IPS-NIHi11 (cell line): ENCODE data around the gene LHCGR.

Experiments
- DNase-seq: peaks from one replicate; pipeline ENCODE4 v3.0.0; 2012; ENCODE audit warnings: mixed read lengths, low spot score

The LHCGR gene

DNA sequence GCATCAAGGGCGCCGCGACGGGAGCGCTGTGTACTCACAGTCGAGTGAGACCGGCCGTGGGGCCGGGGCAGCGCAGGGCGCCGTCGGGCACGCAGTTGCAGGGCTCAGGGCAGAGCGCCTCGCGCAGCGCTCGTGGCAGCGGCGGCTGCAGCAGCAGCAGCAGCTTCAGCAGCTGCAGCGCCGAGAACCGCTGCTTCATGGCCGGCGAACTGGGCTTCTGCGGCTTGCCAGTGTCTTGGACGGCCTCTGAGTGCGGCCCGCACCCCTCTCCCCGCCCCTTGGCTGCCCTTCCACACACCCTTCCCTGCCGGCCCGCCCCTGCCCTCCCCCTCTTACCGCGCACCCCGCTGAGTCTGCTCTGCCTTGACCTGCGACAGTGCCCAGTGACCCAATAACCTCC, at the start of gene LHCGR:
TSS of gene LHCGR (minus strand) at position 252 of the 400 bp plus-strand sequence. CDS start at position 199, 53 bp downstream.
- peak; percentile 50 for DNase-seq

DNA sequence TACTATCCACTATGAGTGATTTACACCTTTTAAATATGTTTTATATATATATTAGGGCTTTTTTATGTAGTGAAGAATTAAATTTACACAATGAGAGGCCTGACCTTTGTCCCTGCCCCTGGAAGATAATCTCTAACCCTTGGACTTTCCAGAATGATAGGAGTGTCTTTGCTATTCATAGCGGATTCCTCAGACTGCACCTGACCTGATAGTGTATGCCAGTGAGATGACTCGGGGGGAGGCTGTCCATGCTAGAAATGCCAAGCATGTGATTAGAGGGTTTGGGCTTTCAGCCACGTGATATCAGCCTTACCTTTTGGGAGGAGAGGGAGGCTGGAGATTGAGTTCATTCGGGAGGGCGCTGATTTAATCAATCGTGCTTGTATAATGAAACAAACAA, 44.1 kb upstream of the LHCGR start:
- no peak for DNase-seq

DNA sequence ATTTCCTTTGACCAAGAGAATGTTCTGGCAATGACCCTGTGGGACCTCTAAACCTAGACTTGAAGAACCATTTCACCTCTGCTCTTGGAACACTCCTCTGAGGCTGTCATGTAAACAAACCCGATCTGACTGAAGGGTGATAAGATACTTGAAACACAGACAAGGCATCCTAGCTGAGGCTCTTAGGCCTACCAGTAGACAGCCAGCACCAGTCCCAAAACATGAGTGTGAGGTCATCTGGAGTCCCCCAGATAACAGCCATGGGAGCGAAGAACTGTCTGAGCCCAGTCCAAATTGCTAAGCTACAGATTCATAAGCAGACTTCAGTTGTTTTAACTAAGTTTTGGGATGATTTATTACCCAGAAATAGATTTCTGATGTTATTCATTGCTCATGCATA, 39.5 kb upstream of the LHCGR start:
- DNase-seq, result no peak

DNA sequence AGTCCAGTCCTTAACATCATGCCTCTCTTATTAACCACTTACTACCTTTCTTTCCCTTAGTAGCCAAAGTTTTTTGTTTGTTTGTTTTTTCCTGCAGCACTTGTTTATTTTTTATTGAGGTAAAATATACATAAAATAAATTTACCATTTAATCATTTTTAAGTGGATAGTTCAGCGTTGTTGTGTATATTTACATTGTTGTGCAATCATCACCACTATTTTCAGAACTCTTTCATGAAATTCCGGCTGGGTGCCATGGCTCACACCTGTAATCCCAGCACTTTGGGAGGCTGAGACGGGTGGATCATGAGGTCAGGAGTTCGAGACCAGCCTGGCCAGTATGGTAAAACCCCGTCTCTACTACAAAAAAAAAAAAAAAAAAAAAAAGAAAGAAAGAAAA, 38.1 kb upstream of the LHCGR start:
- DNase-seq, result no peak

DNA sequence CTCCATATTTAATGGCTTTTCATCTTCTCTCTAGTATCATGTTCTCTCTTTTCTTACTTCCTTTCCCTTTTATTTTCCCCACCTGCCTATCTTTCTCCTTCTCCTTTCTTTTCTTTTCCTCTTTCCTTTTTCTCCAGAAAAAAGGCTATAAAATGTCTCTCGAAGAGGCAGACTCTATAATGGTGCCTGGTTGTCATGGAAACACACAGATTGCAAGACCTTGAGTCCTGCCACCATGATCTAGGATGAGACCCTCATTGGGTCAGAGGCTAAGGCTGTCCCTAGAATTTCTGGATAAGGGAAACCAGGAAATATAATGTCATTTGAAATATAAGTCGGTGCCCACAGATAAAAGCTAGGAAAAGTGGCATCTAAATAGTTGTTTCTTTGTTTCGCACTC, 36.5 kb upstream of the LHCGR start:
- DNase-seq, result no peak

DNA sequence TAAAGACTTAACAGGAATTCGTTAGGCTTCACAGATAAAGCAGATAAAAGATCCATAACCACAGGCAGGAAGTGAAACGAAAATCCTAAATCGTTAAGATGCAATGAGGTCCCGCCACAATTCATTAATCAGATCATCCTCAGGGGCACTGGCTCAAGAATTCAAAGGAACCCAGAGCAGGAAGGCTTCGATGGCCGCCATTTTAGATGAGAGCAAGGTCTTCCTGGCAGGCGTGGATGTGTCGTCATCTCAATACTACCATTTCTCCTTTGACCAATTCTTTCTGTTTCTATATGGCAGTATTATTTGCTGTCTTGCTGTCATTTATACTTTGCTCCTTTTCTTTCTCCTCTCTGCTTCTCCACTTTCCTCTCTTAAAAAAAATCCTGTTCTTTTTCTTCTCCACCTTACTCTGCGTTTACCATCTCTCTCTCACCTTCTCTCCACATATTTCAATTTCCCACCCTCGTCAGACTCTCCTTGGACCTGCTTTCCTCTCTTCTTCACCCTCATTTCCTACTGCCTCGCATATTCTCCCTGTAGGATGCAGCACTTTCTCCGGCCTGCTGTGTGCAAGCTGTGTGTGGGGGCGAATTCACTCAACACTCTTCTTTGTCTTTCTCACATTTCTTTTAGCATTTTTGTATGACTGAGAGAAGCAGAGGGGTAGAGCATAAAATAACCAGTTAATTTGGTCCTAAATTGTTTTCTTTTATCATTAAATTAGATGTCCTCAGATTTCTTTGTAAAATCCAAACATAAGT, 35.1 kb upstream of the LHCGR start:
- no peak for DNase-seq

DNA sequence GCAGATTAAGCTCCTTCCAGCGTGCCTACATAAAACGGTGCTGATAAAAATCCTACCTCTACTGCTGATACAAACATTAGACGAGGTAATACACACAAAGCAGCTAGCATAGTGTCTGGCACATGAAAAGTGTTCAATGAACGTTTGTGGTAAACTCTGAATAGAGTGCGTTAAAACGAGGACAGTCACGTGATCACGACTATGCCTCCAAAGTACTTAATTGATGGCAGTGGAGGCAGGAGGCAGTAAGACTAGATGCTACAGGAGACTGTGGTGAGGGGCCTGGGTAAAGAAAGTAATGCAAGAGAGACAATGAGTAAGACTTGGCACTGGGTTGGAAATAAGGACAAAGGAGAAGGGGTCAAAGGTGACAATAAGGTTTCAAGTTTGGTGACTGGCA, 32.1 kb upstream of the LHCGR start:
- no peak for DNase-seq

DNA sequence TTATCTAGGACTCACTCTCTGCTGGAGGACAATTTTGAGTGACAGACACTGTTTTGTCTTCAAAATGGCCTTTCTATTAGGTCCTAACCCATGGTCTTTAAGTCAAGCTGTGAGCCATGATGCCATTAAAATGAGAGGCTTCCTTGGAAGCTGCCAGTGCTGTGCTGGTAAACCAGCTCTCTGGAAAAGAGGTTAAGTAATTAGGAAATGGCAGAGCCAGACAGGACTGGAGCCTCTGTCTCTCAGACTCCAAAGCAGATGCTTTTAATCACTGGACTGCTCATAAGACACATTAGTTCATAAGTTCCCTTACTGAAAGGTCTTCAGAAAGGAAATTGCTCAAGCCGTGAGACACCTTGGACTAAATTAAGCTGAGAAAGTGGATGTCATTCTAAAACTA, 25.8 kb upstream of the LHCGR start:
- no peak for DNase-seq

DNA sequence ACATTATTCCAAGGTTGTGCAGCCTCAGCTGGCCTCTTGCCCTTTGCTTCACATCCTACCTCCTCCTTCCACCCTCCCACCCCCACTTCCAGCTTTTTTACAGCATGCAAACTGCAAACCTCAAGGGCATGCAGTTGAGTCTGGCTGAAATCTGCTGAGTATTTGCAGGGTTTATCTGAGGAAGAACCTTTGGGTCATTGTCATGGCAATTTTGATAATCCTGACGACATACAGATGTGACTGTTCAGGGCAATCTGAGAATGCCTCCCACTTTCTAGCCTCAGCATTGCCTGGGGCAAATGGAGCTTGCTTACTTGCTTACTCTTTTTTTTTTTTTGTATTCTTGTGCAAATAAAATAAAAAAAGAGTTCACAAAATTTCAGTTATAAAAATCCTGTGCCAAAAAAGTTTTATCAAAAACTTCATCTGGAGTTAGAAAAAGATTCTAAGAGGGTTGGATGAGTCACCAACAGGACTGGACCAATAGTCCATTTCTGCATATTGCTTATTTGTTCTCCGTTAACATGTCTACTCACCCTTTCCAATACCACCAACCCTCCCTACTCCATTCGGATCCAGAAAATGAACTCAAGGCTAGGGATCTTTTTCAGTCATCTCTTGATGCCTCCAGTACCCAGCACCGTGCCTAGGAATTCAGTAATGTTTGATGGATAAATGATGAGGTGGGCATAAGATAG, 23.6 kb upstream of the LHCGR start:
- no peak for DNase-seq

DNA sequence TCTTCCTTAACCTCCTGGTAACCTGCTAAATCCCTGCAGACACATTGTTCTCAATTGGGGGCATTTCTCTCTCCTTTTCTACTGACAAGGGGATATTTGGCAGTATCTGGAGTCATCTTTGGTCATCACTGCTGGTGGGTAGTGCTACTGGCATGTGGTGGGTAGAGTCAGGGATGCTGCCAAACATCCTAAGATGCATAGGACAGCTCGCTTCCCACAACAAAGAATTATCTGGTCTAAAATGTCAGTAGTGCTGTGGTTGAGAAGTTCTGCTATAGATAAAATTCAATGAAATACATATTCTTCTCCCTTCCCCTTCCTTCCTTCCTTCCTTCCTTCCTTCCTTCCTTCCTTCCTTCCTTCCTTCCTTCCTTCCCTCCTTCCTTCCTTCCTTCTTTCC, 18.7 kb upstream of the LHCGR start:
- DNase-seq, result no peak

DNA sequence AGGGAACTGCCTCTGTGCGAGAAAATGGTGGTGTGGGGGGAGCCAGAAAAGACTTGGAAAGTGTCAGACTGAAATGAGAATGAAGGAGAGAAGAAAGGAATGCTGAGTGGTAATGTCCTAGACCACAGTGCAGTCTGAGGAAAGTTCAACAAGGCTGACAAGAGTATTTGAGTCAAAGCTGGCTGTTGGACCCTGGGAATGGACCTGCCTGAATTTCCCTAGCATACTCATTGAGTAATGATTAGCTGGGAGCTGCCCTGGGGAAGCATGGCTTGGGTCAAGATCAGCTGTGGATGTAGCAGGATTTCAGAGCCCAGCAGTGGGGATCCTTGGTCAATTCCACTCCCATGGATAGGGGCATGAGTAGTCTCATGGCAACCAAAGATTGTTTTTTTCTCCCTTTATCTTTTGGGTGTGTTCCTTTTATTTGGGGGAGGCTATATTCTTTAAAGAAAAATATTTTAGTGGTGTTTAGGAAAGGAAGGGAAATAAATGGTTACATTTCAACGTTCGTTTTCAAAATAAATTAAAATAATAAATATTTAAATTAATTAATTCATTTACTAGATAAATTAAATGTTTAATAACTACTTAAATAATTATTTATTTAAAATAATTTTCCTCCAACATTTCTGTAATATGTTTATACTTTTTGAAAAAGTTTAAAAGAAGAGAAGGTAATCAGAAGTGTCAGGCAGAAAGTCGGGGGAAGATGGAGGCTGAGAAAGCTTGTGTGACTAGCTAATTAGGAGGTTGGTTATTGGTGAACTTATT, 15.9 kb upstream of the LHCGR start:
- no peak for DNase-seq

DNA sequence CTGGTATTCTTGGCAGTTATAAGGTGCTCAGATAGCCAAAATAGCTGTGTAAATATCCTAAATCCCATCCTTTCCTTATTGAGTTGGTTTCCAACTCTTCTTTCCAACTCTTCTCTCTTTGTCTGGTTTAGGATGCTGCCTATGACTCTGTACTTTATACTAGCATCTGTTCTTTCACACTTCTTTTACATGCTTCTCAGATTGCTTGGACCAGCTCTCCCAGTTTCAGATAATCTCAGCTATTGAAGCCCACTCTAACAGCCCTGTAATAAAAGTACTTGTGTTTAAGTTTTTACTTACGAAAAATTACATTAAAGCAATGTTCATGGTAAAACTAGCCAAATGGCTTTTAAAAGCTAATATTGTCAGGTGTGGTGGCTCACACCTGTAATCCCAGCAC, 14.7 kb upstream of the LHCGR start:
- DNase-seq, result no peak

DNA sequence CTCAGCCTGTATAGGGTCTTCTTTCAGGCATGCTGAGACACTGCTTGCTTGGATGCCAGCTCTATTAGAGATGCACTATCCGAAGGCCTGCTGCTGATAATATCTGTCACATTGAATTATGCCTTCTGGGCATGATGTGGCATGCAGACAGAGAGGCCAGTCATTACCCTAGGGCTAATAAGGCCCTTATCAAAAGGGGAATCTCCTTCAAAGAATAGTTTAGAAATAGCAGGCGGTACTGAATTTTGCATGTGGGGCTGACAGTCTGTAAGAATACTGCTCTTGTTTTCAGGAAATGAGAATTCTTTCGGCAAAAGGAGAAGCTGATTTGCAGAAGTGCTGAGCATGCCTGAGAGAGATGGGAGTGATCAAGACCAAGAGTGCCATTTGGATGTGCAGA, 13.1 kb upstream of the LHCGR start:
- no peak for DNase-seq

DNA sequence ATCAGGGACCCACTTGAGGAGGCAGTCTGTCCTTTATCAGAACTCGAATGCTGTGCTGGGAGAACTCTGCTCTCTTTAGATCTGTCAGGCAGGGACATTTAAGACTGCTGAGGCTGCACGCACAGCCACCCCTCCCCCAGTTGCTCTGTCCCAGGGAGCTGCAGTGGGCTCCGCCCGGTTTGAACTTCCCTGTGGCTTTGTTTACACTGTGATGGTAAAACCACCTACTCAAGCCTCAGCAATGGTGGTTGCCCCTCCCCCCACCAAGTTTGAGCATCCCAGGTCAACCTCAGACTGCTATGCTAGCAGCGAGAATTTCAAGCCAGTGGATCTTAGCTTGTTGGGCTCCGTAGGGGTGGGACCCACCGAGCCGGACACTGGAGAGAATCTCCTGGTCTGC, 11.8 kb upstream of the LHCGR start:
- no peak for DNase-seq

DNA sequence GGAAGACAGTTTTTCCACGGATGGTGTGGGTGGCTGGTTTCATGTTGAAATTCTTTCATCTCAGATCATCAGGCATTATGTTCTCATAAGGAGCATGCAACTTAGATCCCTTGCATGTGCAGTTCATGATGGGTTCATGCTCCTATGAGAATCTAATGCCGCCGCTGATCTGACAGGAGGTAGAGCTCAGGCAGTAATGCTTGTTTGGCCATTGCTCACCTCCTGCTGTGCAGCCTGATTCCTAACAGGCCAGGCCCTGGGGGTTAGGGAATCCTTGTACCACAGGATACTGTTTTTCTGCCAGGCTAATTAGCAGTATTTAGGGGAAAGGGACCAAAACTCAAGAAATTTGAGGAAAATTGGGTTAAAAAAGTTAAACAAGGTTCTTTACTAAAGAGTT, 5.3 kb upstream of the LHCGR start:
- no peak for DNase-seq

DNA sequence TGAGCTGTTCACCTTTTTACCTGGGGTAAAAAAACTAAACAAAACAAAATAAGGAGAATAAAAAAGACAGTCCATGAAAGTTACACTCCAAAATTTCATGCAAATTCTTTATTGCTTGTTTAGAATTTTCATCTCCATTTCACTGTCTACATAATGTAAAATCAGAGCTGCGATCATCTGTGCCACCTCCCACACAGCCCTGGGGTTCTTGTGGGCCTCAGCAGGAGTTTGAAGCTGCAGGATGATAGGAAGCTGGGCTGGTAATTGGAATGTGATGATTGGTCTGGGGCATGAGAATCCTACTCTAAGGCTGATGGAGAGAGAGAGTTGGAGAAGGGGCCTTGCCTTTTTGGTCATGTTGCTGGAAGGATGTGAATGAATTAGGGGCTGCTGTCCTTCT, 4.2 kb upstream of the LHCGR start:
- no peak for DNase-seq

DNA sequence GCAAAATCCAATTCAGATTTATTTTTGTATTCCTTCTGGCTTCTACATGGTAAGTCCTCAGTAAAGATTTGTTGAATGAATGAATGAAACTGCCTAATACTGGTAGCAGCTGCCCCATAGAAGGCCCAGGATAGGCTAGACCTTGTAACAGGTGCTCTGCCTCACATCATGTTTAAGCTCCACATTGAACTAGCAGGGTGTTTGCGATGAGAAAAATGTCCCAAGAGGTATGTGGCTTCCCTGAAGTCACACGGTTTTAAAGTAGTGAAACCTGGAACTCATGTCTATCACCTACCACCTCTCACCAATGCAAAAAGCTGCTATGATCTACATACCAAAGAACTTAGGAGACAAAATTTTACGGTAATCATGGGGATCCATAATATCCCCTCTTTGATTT, 765 bp upstream of the LHCGR start:
- no peak for DNase-seq

DNA sequence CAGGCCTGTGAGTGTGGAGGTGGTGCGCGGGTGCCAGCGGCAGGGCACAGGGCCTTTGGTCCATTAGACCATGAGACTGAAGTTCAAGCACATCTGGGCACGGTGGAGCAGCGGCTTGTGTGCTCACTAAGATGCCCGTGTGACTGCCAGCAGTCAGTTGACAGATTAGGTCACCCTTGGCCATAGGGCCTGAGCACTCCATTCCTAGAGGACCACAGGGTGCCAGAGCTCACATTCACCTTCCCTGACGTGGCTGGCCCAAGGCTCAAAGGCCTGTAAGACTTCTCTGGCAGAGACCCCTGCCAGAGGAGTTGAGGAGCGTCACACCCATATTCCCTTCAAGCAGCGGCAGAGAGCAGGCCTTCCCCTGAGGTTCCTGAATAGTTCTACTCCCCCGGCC, 650 bp downstream of the LHCGR start:
- DNase-seq, result no peak

DNA sequence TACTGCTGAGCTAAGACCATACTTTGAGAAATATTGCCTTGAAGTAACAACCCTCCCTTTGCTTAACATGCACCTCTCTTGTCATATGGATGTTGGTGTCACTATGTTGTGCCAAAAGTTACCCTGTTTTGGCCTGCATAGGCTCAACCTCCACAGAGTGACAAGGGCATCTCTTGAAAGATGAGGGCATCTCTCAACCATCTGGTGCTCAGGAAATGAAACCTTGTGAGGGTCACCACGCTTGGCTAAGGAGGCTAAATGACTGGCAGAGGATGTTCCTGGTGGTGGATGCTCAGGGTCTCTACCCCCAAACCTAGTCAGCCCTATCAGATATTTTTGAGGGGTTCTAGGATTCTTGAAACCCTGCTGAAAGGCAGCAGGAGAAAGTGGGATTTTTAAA, 2.3 kb downstream of the LHCGR start:
- no peak for DNase-seq

DNA sequence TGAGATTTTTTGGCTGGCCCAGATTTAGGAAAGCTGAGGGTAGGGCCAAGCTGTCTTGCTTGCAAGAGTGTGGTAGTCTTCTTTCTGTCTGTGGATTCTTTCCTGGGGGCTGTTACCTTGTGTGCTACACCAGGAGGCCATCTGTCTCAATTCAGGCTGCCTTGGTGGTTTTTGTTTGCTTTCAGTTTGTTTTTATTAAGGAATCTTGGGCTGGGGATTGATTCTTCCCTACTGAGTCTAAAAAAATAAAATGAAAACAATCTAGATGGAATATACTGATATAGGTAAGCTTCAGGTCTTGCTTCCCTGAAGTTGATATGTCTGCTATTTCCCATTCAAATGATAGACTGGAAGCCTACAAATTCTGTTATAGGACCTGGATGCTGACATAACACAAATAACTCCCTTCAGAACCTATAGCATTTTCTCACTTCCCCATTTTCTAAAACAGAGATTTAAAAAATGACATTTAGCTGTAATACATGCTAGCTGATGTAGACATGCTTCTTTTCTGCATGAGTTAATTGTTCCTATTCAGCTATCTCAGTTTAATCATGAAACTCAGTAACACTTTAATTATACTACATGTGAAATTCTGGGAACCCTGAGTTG, 5.3 kb downstream of the LHCGR start:
- DNase-seq, result no peak

DNA sequence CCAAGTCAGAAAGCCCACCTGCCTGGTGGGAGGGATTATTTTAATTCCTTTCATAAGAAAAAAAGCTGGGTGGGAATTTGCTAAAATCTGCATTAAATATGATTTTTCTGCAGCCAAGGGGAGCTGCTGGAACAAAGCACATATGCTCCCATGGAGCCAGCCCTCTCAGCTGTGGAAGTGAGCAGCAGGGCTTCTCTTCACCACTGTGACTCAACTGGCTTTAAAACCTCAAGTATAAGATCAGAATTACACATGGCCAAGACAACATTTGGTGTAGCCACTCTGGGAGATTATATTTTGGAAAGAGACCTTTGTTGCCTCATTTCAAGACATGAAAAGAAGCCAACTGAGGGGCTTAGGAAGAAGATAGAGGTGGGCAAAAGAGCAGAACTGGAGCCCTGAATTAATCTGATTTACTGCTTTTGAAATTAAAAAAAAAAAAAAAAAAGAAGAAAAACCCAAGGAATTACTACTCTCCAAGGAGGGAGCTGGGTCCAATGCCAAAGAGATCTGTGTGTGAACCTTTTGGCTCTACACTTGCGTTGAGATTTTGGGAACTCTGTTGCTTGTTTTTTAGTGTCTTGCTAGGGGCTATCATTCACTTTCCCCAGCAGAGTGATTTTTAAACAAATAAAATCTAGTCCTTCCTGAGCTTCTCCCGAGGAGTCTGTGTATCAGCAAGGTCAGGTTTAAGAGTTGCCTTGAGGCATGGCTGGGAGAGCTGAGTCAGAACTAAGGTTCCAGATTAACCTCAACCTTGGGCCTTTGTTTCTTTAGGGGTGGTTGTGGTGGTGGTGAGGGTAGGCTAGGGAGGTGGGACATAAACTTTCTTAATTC, 6.0 kb downstream of the LHCGR start:
- DNase-seq, result no peak

DNA sequence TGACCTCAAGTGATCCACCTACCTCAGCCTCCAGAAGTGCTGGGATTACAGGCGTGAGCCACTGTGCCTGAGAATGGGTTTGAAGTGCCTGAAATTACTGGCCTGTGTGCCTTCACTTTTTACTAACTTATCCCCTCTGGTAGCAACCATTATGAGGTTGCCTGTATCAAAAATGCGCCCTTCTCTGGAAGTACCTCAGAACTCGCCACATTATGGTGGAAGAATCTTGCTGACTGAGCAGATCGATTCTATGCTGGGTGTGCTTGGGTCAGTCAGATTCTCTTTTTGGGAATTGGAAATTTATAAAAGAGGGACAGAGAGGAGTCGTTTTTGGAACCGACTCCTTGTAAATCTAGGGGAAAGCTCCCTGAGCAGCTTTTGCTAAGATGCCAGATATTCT, 8.2 kb downstream of the LHCGR start:
- DNase-seq, result no peak
